ENCODE measurements around the gene ABI3. TPM values are rescaled to one million over a fixed set of nuclear protein-coding genes. Genes with fewer than 3 reads are reported as not detected.

The ABI3 gene
- total and polyA plus RNA-seq, 9 of the 15 experiments (the other 6 are each of a cell fraction or from before 2014, with no cell fraction given) = not detected

DNA sequence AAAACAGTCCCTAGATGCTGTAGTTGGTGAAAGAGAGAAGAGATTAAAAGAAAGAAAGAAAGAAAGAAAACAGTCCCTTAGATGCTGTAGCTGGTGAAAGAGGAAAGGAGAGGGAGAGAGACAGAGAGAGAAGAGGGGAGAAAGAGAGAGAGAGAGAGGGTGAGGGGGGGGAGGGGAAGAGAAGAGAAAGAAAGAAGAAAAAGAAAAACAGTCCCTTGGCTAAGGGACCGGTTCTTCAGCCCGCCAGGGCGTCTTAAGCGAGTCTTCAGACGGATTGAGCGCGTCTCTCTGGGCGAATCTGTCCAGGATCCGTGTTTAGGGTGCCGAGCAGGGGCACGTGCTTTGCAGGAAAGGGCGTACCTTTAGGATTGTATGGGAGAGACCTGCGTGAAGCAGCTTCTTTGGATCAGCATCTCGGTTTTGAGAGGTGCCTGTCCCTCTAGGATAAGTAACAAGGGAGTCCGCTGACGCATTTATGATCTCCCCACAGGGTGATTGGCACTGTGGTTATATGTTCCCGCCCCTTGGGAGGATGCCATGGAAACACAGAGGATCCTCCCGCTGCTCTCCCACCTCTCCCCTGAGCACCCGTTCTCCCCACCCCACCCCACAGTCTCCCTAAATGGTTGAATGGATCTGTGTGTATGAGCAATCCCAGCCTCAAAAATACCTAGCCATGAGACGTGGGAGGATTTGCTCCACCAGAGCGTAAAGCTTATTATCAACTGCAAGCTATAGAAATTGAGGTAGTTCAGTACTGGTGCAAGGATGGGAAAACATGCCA, 16.8 kb upstream of the ABI3 start (continued):
- TF ChIP-seq, protein P1, sequence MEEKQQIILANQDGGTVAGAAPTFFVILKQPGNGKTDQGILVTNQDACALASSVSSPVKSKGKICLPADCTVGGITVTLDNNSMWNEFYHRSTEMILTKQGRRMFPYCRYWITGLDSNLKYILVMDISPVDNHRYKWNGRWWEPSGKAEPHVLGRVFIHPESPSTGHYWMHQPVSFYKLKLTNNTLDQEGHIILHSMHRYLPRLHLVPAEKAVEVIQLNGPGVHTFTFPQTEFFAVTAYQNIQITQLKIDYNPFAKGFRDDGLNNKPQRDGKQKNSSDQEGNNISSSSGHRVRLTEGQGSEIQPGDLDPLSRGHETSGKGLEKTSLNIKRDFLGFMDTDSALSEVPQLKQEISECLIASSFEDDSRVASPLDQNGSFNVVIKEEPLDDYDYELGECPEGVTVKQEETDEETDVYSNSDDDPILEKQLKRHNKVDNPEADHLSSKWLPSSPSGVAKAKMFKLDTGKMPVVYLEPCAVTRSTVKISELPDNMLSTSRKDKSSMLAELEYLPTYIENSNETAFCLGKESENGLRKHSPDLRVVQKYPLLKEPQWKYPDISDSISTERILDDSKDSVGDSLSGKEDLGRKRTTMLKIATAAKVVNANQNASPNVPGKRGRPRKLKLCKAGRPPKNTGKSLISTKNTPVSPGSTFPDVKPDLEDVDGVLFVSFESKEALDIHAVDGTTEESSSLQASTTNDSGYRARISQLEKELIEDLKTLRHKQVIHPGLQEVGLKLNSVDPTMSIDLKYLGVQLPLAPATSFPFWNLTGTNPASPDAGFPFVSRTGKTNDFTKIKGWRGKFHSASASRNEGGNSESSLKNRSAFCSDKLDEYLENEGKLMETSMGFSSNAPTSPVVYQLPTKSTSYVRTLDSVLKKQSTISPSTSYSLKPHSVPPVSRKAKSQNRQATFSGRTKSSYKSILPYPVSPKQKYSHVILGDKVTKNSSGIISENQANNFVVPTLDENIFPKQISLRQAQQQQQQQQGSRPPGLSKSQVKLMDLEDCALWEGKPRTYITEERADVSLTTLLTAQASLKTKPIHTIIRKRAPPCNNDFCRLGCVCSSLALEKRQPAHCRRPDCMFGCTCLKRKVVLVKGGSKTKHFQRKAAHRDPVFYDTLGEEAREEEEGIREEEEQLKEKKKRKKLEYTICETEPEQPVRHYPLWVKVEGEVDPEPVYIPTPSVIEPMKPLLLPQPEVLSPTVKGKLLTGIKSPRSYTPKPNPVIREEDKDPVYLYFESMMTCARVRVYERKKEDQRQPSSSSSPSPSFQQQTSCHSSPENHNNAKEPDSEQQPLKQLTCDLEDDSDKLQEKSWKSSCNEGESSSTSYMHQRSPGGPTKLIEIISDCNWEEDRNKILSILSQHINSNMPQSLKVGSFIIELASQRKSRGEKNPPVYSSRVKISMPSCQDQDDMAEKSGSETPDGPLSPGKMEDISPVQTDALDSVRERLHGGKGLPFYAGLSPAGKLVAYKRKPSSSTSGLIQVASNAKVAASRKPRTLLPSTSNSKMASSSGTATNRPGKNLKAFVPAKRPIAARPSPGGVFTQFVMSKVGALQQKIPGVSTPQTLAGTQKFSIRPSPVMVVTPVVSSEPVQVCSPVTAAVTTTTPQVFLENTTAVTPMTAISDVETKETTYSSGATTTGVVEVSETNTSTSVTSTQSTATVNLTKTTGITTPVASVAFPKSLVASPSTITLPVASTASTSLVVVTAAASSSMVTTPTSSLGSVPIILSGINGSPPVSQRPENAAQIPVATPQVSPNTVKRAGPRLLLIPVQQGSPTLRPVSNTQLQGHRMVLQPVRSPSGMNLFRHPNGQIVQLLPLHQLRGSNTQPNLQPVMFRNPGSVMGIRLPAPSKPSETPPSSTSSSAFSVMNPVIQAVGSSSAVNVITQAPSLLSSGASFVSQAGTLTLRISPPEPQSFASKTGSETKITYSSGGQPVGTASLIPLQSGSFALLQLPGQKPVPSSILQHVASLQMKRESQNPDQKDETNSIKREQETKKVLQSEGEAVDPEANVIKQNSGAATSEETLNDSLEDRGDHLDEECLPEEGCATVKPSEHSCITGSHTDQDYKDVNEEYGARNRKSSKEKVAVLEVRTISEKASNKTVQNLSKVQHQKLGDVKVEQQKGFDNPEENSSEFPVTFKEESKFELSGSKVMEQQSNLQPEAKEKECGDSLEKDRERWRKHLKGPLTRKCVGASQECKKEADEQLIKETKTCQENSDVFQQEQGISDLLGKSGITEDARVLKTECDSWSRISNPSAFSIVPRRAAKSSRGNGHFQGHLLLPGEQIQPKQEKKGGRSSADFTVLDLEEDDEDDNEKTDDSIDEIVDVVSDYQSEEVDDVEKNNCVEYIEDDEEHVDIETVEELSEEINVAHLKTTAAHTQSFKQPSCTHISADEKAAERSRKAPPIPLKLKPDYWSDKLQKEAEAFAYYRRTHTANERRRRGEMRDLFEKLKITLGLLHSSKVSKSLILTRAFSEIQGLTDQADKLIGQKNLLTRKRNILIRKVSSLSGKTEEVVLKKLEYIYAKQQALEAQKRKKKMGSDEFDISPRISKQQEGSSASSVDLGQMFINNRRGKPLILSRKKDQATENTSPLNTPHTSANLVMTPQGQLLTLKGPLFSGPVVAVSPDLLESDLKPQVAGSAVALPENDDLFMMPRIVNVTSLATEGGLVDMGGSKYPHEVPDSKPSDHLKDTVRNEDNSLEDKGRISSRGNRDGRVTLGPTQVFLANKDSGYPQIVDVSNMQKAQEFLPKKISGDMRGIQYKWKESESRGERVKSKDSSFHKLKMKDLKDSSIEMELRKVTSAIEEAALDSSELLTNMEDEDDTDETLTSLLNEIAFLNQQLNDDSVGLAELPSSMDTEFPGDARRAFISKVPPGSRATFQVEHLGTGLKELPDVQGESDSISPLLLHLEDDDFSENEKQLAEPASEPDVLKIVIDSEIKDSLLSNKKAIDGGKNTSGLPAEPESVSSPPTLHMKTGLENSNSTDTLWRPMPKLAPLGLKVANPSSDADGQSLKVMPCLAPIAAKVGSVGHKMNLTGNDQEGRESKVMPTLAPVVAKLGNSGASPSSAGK (IDR thresholded peaks at IDR 0.05) = peak; percentile 63; the same call in 1 of the 2 replicates
- TF ChIP-seq ESRRA (IDR thresholded peaks at IDR 0.05; ENCODE audit: borderline replicate concordance, low read depth) (peak; percentile 22; the same call in 1 of the 2 replicates), HDAC8 (tag; IDR thresholded peaks at IDR 0.05) (no peak), SREBF2 (CRISPR knock-in tag; IDR thresholded peaks at IDR 0.05) (no peak), CCAR2 (IDR thresholded peaks at IDR 0.05; ENCODE audit: low read depth, low read length) (no peak), MAFK (IDR thresholded peaks at IDR 0.05; ENCODE audit: low read length) (no peak), ZNF146 (CRISPR knock-in tag; IDR thresholded peaks at IDR 0.05; ENCODE audit: unreplicated experiment) (no peak)
- TF ChIP-seq, protein P2, sequence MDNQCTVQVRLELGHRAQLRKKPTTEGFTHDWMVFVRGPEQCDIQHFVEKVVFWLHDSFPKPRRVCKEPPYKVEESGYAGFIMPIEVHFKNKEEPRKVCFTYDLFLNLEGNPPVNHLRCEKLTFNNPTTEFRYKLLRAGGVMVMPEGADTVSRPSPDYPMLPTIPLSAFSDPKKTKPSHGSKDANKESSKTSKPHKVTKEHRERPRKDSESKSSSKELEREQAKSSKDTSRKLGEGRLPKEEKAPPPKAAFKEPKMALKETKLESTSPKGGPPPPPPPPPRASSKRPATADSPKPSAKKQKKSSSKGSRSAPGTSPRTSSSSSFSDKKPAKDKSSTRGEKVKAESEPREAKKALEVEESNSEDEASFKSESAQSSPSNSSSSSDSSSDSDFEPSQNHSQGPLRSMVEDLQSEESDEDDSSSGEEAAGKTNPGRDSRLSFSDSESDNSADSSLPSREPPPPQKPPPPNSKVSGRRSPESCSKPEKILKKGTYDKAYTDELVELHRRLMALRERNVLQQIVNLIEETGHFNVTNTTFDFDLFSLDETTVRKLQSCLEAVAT (IDR thresholded peaks at IDR 0.05) = peak; percentile 69 to 86; a peak in 2 of 4 replicates
- TF ChIP-seq, protein P3, sequence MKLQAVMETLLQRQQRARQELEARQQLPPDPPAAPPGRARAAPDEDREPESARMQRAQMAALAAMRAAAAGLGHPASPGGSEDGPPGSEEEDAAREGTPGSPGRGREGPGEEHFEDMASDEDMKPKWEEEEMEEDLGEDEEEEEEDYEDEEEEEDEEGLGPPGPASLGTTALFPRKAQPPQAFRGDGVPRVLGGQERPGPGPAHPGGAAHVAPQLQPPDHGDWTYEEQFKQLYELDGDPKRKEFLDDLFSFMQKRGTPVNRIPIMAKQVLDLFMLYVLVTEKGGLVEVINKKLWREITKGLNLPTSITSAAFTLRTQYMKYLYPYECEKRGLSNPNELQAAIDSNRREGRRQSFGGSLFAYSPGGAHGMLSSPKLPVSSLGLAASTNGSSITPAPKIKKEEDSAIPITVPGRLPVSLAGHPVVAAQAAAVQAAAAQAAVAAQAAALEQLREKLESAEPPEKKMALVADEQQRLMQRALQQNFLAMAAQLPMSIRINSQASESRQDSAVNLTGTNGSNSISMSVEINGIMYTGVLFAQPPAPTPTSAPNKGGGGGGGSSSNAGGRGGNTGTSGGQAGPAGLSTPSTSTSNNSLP (IDR thresholded peaks at IDR 0.05; ENCODE audit: borderline replicate concordance, low read depth, low read length) = no peak
- TF ChIP-seq, protein P4, sequence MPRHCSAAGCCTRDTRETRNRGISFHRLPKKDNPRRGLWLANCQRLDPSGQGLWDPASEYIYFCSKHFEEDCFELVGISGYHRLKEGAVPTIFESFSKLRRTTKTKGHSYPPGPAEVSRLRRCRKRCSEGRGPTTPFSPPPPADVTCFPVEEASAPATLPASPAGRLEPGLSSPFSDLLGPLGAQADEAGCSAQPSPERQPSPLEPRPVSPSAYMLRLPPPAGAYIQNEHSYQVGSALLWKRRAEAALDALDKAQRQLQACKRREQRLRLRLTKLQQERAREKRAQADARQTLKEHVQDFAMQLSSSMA (CRISPR knock-in tag; IDR thresholded peaks at IDR 0.05) = no peak

Measured in K562 (cell line).